Measurements from ENCODE around the gene NCEH1. TPM values are rescaled to one million over a fixed set of nuclear protein-coding genes. Genes with fewer than 3 reads are reported as not detected.

The NCEH1 gene
- total and polyA plus RNA-seq, 9 of the 15 experiments (the other 6 are each of a cell fraction or from before 2014, with no cell fraction given) = 1.3 to 5.0 (median 2.8) TPM

- peak overlapping the region; percentile 88 for H3K27ac ChIP-seq (ENCODE audit: extremely low read depth, low read depth, low read length)
- peaks cover 0 to 2% of the 10 kb centered on the region in 2 experiments; a peak in 2 of 5 replicates for H3K4me1 ChIP-seq (replicated peaks in 1 of 2; ENCODE audit: control insufficient read depth in 2 of 2, insufficient read depth in 2 of 2, low read length in 2 of 2)
- peak overlapping the region; percentile 83 for H3K4me2 ChIP-seq (ENCODE audit: insufficient read depth, low read length)
- no TSS peak for BruUV-seq (replicated peaks)
- DNase-seq (ENCODE audit: extremely low read depth in 1 of 4, low spot score in 3 of 4) (peak; percentile 21 to 52 (median 36)), ATAC-seq (peak; percentile 78), FAIRE-seq (peak; percentile 65)
- H2AFZ ChIP-seq (ENCODE audit: low read depth, low read length) = peak overlapping the region; percentile 88
- H4K20me1 ChIP-seq (replicated peaks; ENCODE audit: control insufficient read depth, insufficient read depth, low read length) = no peaks in the 10 kb centered on the region
- H3K36me3 ChIP-seq (ENCODE audit: control insufficient read depth, insufficient read depth, low read length) = peaks cover 40% of the 10 kb centered on the region; the same call in 2 of the 3 replicates
- in situ Hi-C loops (cut with MboI) (no loop called here), intact Hi-C loops (cut with micrococcal nuclease) (no loop called here)
- no peaks in the 10 kb centered on the region for H3K9me3 ChIP-seq (replicated peaks; ENCODE audit: control insufficient read depth, insufficient read depth, low read depth, low read length)
- no peaks in the 10 kb centered on the region for H3K9me1 ChIP-seq (ENCODE audit: control insufficient read depth, insufficient read depth, low read length)
- peak overlapping the region; percentile 80 for H3K4me3 ChIP-seq
- H3K27me3 ChIP-seq (ENCODE audit: control insufficient read depth in 2 of 2, insufficient read depth in 2 of 2, low read length in 2 of 2) = no peaks in the 10 kb centered on the region
- ChIA-PET POLR2A (interaction anchor here (0.6 to 1.2 kb wide), 7 partner anchors 11 to 218 kb away, joined by 3 to 5 read pairs (median 5); partner anchors contain the start of gene NCEH1), CTCF (ENCODE audit: low intra/inter-chr PET ratio) (interaction anchor here (0.7 kb wide), 1 partner anchor 1811 kb away, joined by 4 read pairs; no protein-coding TSS in a partner anchor)
- under 1% methylated on average over 14 of the region's 14 CpGs for WGBS (ENCODE audit: insufficient coverage, low coverage, missing lambda C conversion rate)
- H3K9ac ChIP-seq (ENCODE audit: insufficient read depth in 1 of 2, low read depth in 2 of 2, low read length in 2 of 2) = peak overlapping the region; percentile 90 to 95
- peaks cover 54% of the 10 kb centered on the region for H3K79me2 ChIP-seq (ENCODE audit: control insufficient read depth, insufficient read depth, low read length)
- peak; percentile 70; the same call in 1 of the 2 replicates for TF ChIP-seq GTF2E2 (tag; IDR thresholded peaks at IDR 0.05)
- TF ChIP-seq XRCC4 (IDR thresholded peaks at IDR 0.05; ENCODE audit: extremely low read depth, insufficient read depth, insufficient read length) = no peak
- TF ChIP-seq UBTF (IDR thresholded peaks at IDR 0.05; ENCODE audit: borderline replicate concordance in 1 of 2, low read depth in 2 of 2, low read length in 2 of 2) = no peak
- no peak for TF ChIP-seq CHD2 (IDR thresholded peaks at IDR 0.05; ENCODE audit: low read depth, low read length)
- TF ChIP-seq HBP1 (CRISPR knock-in tag; IDR thresholded peaks at IDR 0.05) = no peak
- TF ChIP-seq ZNF696 (CRISPR knock-in tag; conservative IDR thresholded peaks at IDR 0.05) = no peak
- no peak for TF ChIP-seq ATF1 (CRISPR knock-in tag; IDR thresholded peaks at IDR 0.05)
- no peak for TF ChIP-seq ATF1 (tag; IDR thresholded peaks at IDR 0.05)
- no peak for TF ChIP-seq NR4A1 (CRISPR knock-in tag; IDR thresholded peaks at IDR 0.05)
- no peak for TF ChIP-seq NR4A1 (tag; IDR thresholded peaks at IDR 0.05)
- 0 out of 2 replicates have a peak, but pooled peaks have one; percentile 37 for TF ChIP-seq MTA1 (IDR thresholded peaks at IDR 0.05; ENCODE audit: borderline replicate concordance)
- no peak for TF ChIP-seq MCM7 (IDR thresholded peaks at IDR 0.05)
- no peak for TF ChIP-seq MYC (IDR thresholded peaks at IDR 0.05; ENCODE audit: low read depth, low read length)
- TF ChIP-seq MYC (CRISPR knock-in tag; IDR thresholded peaks at IDR 0.05; ENCODE audit: borderline replicate concordance, low read depth) = 0 out of 2 replicates have a peak, but pooled peaks have one; percentile 7
- TF ChIP-seq SIN3A (IDR thresholded peaks at IDR 0.05; ENCODE audit: borderline replicate concordance in 2 of 2, control insufficient read depth in 1 of 2, low read depth in 2 of 2, low read length in 2 of 2) = peak in 1 of 2 experiments; percentile 16; a peak in 1 of 4 replicates
- no peak for TF ChIP-seq ZNF175 (CRISPR knock-in tag; IDR thresholded peaks at IDR 0.05; ENCODE audit: low read depth)
- TF ChIP-seq PTBP1 (IDR thresholded peaks at IDR 0.05; ENCODE audit: low read depth, low read length) = 0 out of 2 replicates have a peak, but pooled peaks have one; percentile 1
- TF ChIP-seq STAT5A (IDR thresholded peaks at IDR 0.05; ENCODE audit: borderline replicate concordance, low read length) = 0 out of 2 replicates have a peak, but pooled peaks have one; percentile 7
These were observed 40.4 kb upstream of the NCEH1 start for GRCh38 chr3:172751175-172751704.
